ENCODE data around the gene STPG3. TPM values are rescaled to one million over a fixed set of nuclear protein-coding genes. Genes with fewer than 3 reads are reported as not detected.

The STPG3 gene
- total and polyA plus RNA-seq, 12 donors: 0.25 to 3.1 (median 0.32) TPM; not detected in 9

DNA sequence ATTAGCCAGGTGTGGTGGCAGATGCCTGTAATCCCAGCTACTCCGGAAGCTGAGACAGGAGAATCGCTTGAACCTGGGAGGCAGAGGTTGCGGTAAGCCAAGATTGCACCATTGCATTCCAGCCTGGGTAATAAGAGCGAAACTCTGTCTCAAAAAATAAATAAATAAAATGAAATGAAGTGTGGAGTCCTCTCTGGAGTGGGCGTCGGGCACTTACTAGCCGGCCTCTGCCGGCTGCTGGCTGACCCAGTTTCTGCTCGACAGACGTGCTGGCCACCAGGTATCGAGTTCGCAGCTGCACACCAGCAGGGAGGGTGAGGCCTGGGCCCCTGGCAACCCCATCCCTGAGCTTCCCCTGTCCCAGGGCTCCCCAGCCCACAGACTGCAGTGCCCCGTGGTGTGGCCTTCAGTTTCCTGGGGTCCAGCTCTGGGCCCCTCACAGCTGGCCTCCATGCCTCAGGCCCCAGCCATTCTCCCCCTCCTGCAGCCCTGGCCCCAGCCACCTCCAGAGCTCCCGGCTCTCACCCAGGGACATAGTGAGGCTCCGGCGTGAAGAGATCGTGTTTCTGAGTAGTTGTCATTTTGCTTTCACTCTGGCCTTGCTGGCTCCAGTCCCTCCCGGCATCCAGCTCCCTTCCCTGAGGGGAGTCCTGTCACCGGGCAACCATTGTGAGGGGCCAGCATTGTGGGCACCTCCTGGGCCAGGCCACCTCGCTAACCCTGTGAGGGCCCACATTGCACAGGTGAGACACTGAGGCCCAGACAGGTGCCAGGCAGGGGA, 3.8 kb upstream of the STPG3 start:
- intact Hi-C loops (cut with DNase I): no loop called here
- no peak for DNase-seq
- 60 to 76% (median 68%) methylated on average over 19 to 20 of the region's 20 CpGs for WGBS, 4 donors

GRCh38 chr9:137247916-137248175, 3.2 kb upstream of the STPG3 start:
- intact Hi-C loops (cut with DNase I): no loop called here
- 83 to 100% (median 87%) methylated on average over 1 to 6 of the region's 6 CpGs for WGBS, 4 donors

More for the DNA sequence above, 3.8 kb upstream of the STPG3 start:
- Histone ChIP-seq H3K27ac (no peak overlapping the region), H3K9me3 (replicated peaks in 1 of 3) (no peaks in the 10 kb centered on the region), H3K27me3 (no peaks in the 10 kb centered on the region), H3K4me3 (no peak overlapping the region), H3K4me1 (replicated peaks in 1 of 2) (peaks cover 0 to 20% of the 10 kb centered on the region in 2 donors), H3K36me3 (replicated peaks in 1 of 2) (peaks cover 0 to 15% of the 10 kb centered on the region in 2 donors)
- TF ChIP-seq CTCF (IDR thresholded peaks at IDR 0.05) (no peak), POLR2A (IDR thresholded peaks at IDR 0.05) (no peak)

DNA sequence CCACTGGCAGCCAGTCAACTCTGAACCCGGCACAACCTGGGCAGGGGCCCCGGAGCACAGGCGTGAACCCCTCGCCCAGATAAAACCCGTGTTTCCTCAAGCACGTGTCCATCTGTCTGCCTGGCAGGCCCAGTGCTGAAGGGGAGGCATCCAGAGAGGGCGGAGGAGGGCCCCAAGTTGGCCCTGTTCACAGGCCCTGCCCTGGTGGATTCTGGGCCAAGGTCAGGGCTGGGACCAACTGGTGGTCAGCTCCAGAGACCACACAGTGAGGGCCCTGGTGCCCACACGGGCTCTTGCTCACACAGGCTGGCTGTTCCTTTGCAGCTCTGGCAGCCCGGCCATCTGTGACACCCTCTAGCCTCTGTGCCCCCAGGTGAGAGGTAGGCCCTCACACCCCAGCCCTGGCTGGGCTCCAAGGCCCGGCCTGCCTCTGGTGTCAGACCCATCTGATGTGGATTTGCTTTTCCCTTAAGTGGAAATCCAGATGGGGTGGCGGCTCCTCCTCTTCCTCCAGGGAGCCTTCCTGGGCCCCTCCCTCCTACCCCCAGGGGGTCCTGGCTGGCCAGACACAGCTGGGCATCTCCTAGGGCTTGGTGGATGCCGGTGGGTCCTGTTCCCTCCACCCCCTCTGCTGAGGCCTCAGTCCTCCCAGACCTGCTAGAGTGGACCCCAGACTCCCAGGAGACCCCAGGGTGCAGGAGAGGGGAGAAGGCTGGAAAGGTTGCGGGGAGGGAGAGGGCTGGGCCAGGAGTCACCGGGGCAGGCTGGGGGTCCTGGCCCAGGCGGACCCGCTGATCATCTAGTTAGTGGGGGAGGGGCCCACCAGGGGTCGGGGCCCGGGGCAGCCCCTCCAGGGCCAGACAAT, 525 bp upstream of the STPG3 start:
- peaks cover 6 to 18% of the 10 kb centered on the region in 2 donors for H3K4me1 ChIP-seq (replicated peaks in 1 of 2)
- no peaks in the 10 kb centered on the region for H3K27me3 ChIP-seq
- WGBS, 4 donors: 44 to 72% (median 53%) methylated on average over 9 to 17 of the region's 18 CpGs
- TF ChIP-seq CTCF (IDR thresholded peaks at IDR 0.05) (no peak), POLR2A (IDR thresholded peaks at IDR 0.05) (no peak)
- no peaks in the 10 kb centered on the region for H3K36me3 ChIP-seq (replicated peaks in 1 of 2)
- DNase-seq: peak in 1 of 7 donors; percentile 53
- H3K27ac ChIP-seq: no peak overlapping the region
- no peaks in the 10 kb centered on the region for H3K9me3 ChIP-seq (replicated peaks in 1 of 3)
- intact Hi-C loops (cut with DNase I): no loop called here
- no peak overlapping the region for H3K4me3 ChIP-seq

More at GRCh38 chr9:137247916-137248175, 3.2 kb upstream of the STPG3 start:
- Histone ChIP-seq H3K9me3 (replicated peaks in 1 of 3) (no peaks in the 10 kb centered on the region), H3K27me3 (no peaks in the 10 kb centered on the region), H3K4me1 (replicated peaks in 1 of 2) (peaks cover 0 to 15% of the 10 kb centered on the region in 2 donors), H3K27ac (no peak overlapping the region), H3K4me3 (no peak overlapping the region), H3K36me3 (replicated peaks in 1 of 2) (peaks cover 0 to 10% of the 10 kb centered on the region in 2 donors)
- no peak for TF ChIP-seq CTCF (IDR thresholded peaks at IDR 0.05)
- no peak for TF ChIP-seq POLR2A (IDR thresholded peaks at IDR 0.05)
- DNase-seq: no peak

- 85 to 91% (median 89%) methylated on average over 10 to 22 of the region's 22 CpGs for WGBS, 4 donors
- Histone ChIP-seq H3K27me3 (no peaks in the 10 kb centered on the region), H3K27ac (no peak overlapping the region), H3K4me1 (replicated peaks in 1 of 2) (peaks cover 14 to 27% of the 10 kb centered on the region in 2 donors), H3K4me3 (no peak overlapping the region), H3K9me3 (replicated peaks in 1 of 3) (no peaks in the 10 kb centered on the region), H3K36me3 (replicated peaks in 1 of 2) (no peaks in the 10 kb centered on the region)
- TF ChIP-seq POLR2A (IDR thresholded peaks at IDR 0.05): no peak
- no peak for TF ChIP-seq CTCF (IDR thresholded peaks at IDR 0.05)
- intact Hi-C loops (cut with DNase I): no loop called here
- DNase-seq: no peak
Measured at GRCh38 chr9:137251490-137252268, 593 bp downstream of the STPG3 start.

All from adrenal gland (tissue), 12 donors.